Testis (tissue), 2 donors: ENCODE results near the gene CTSC.

Experiments used
- CTCF ChIP-seq, 3 experiments: fragments of 450-650 bp in 2 of 3; fragments of 200-600 bp in 1 of 3; sonication (generic) in 1 of 3; IDR thresholded peaks; one replicate each; pipeline ENCODE4 v1.5.1; 2016 to 2019; ENCODE audit warnings: antibody characterized with exemption in 3 of 3, mild to moderate bottlenecking in 2 of 3, moderate library complexity in 1 of 3
- POLR2A ChIP-seq: fragments of 450-650 bp; IDR thresholded peaks from one replicate; pipeline ENCODE4 v1.6.1; 2017; ENCODE audit warnings: antibody characterized with exemption, mild to moderate bottlenecking, moderate library complexity

- TF ChIP-seq POLR2A (no peak), CTCF (IDR thresholded peaks at IDR 0.05) (no peak)
Measured at GRCh38 chr11:88275636-88276035, 61.9 kb downstream of the CTSC start.
